WTC11 (cell line): ENCODE measurements around the gene IFNE. TPM values are rescaled to one million over a fixed set of nuclear protein-coding genes. Genes with fewer than 3 reads are reported as not detected.

Experiments
- ATAC-seq: fragments of 200-7000 bp; cut with Tn5 transposase; 2 replicates; pipeline ENCODE4 v1.10.0; 2021; ENCODE audit warnings: mild to moderate bottlenecking, moderate library complexity
- CTCF ChIA-PET: fragments of 300-600 bp; sonication (Branson Sonifier 250); formaldehyde crosslinking; loops from one replicate; lab custom pipeline; 2021; ENCODE audit warnings: antibody characterized with exemption; lab: Charles Lee
- POLR2A ChIA-PET: fragments of 350-600 bp; sonication (Branson Sonifier 250); formaldehyde crosslinking; loops from one replicate; lab custom pipeline; 2021; ENCODE audit warnings: antibody characterized with exemption; lab: Charles Lee
- DNase-seq: peaks from one replicate; pipeline ENCODE4 v3.0.0; 2021; ENCODE audit warnings: low spot score
- H3K27ac Mint-ChIP-seq: 2 replicates; pipeline ENCODE4 v1.8.0; 2021; ENCODE audit warnings: mixed read lengths
- H3K27me3 Mint-ChIP-seq: 2 replicates; pipeline ENCODE4 v1.8.0; 2021; ENCODE audit warnings: low read depth, mild to moderate bottlenecking, moderate library complexity, mixed read lengths
- H3K36me3 Mint-ChIP-seq: 2 replicates; pipeline ENCODE4 v1.8.0; 2021; ENCODE audit warnings: mixed read lengths
- H3K4me1 Mint-ChIP-seq: 2 replicates; pipeline ENCODE4 v1.8.0; 2022; ENCODE audit warnings: mixed read lengths
- H3K4me3 Mint-ChIP-seq: 2 replicates; pipeline ENCODE4 v1.8.0; 2021; ENCODE audit warnings: mild to moderate bottlenecking, moderate library complexity, mixed read lengths
- H3K9me3 Mint-ChIP-seq: 2 replicates; pipeline ENCODE4 v1.8.0; 2021; ENCODE audit warnings: mixed read lengths
- CREB1 ChIP-seq: sonication (generic); formaldehyde crosslinking; IDR thresholded peaks from 2 replicates; pipeline ENCODE4 v1.8.0; 2023; ENCODE audit warnings: mild to moderate bottlenecking, missing genetic modification reagents
- ESRRA ChIP-seq: sonication (generic); formaldehyde crosslinking; IDR thresholded peaks from 2 replicates; pipeline ENCODE4 v1.8.1; 2022; ENCODE audit warnings: mild to moderate bottlenecking, missing genetic modification reagents, borderline replicate concordance
- GRHL2 ChIP-seq: fragments of 250-450 bp; sonication (Bioruptor Pico); IDR thresholded peaks from 2 replicates; pipeline ENCODE4 v1.8.0; 2022; ENCODE audit warnings: mild to moderate bottlenecking, moderate library complexity; ENCODE audit not compliant: insufficient replicate concordance, severe bottlenecking
- MYBL2 ChIP-seq: sonication (generic); formaldehyde crosslinking; IDR thresholded peaks from 2 replicates; pipeline ENCODE4 v1.8.1; 2023; ENCODE audit warnings: mild to moderate bottlenecking, moderate library complexity, missing genetic modification reagents
- NFE2L1 ChIP-seq: sonication (generic); formaldehyde crosslinking; IDR thresholded peaks from 2 replicates; pipeline ENCODE4 v1.8.1; 2023; ENCODE audit warnings: missing genetic modification reagents
- NR1H2 ChIP-seq: sonication (generic); formaldehyde crosslinking; IDR thresholded peaks from 2 replicates; pipeline ENCODE4 v1.9.0; 2021; ENCODE audit warnings: mild to moderate bottlenecking, moderate library complexity, missing genetic modification reagents
- TCF7 ChIP-seq: sonication (generic); formaldehyde crosslinking; IDR thresholded peaks from 2 replicates; pipeline ENCODE4 v1.8.0; 2022; ENCODE audit warnings: mild to moderate bottlenecking, low read depth, missing genetic modification reagents, moderate library complexity
- TP53 ChIP-seq: sonication (generic); formaldehyde crosslinking; IDR thresholded peaks from 2 replicates; pipeline ENCODE4 v1.8.1; 2023; ENCODE audit warnings: mild to moderate bottlenecking, missing genetic modification reagents
- ZNF219 ChIP-seq: sonication (generic); formaldehyde crosslinking; IDR thresholded peaks from 2 replicates; pipeline ENCODE4 v1.8.0; 2023; ENCODE audit warnings: missing genetic modification reagents, mild to moderate bottlenecking, borderline replicate concordance
- ZNF263 ChIP-seq: sonication (generic); formaldehyde crosslinking; IDR thresholded peaks from 2 replicates; pipeline ENCODE4 v1.8.1; 2022; ENCODE audit warnings: low read depth, mild to moderate bottlenecking, moderate library complexity, missing genetic modification reagents
- ZNF317 ChIP-seq: sonication (generic); formaldehyde crosslinking; IDR thresholded peaks from 2 replicates; pipeline ENCODE4 v1.8.1; 2023; ENCODE audit warnings: low read depth, mild to moderate bottlenecking, moderate library complexity, missing genetic modification reagents, borderline replicate concordance
- total RNA-seq: library from RNA; stranded (reverse); gene quantifications from 3 replicates; pipeline ENCODE4 v1.2.3, GENCODE V29; 2021
- TF ChIP-seq, protein P1 (sequence below): sonication (generic); formaldehyde crosslinking; IDR thresholded peaks from 2 replicates; pipeline ENCODE4 v1.8.0; 2023; ENCODE audit warnings: mild to moderate bottlenecking, missing genetic modification reagents
- TF ChIP-seq, protein P2 (sequence below): fragments of 250-450 bp; sonication (Bioruptor Pico); IDR thresholded peaks from 2 replicates; pipeline ENCODE4 v1.9.0; 2021; ENCODE audit warnings: mild to moderate bottlenecking
- TF ChIP-seq, protein P3 (sequence below): fragments of 250-450 bp; sonication (Bioruptor Pico); IDR thresholded peaks from 2 replicates; pipeline ENCODE4 v1.9.0; 2021; ENCODE audit warnings: moderate library complexity, mild to moderate bottlenecking, inconsistent platforms, borderline replicate concordance
- TF ChIP-seq, protein P4 (sequence below): sonication (generic); formaldehyde crosslinking; IDR thresholded peaks from 2 replicates; pipeline ENCODE4 v1.8.1; 2023; ENCODE audit warnings: mild to moderate bottlenecking, missing genetic modification reagents
- TF ChIP-seq, protein P5 (sequence below): sonication (generic); formaldehyde crosslinking; IDR thresholded peaks from 2 replicates; pipeline ENCODE4 v1.8.1; 2023; ENCODE audit warnings: mild to moderate bottlenecking, missing genetic modification reagents, moderate library complexity
- TF ChIP-seq, protein P6 (sequence below): sonication (generic); formaldehyde crosslinking; IDR thresholded peaks from 2 replicates; pipeline ENCODE4 v1.8.1; 2022; ENCODE audit warnings: low read depth, mild to moderate bottlenecking, moderate library complexity, missing genetic modification reagents, borderline replicate concordance
- TF ChIP-seq, protein P7 (sequence below): fragments of 250-450 bp; sonication (Bioruptor Pico); IDR thresholded peaks from 2 replicates; pipeline ENCODE4 v1.9.0; 2021; ENCODE audit warnings: mild to moderate bottlenecking, borderline replicate concordance

Gene IFNE
- total RNA-seq, 1 experiment from 2014 or later: 0.11 TPM

DNA sequence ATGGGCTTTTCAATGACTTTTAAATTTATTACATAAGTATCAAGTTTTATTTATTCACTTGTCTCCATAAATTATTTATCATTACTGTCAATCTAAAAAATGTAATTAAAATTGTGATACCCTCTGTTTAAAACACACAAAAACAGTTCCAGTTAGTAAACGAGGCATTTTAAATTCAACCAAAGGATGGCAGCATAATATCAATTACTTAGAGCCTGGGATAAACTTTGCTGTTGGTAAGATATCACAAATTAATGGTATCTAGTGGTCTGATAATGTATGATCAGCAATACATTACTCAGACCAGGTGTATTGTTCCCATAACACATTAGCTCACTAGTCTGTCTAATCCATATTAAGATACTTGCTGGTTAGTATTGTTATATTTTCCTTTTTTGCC is 9.6 kb upstream of the IFNE start (continued):
- TF ChIP-seq, protein P1, sequence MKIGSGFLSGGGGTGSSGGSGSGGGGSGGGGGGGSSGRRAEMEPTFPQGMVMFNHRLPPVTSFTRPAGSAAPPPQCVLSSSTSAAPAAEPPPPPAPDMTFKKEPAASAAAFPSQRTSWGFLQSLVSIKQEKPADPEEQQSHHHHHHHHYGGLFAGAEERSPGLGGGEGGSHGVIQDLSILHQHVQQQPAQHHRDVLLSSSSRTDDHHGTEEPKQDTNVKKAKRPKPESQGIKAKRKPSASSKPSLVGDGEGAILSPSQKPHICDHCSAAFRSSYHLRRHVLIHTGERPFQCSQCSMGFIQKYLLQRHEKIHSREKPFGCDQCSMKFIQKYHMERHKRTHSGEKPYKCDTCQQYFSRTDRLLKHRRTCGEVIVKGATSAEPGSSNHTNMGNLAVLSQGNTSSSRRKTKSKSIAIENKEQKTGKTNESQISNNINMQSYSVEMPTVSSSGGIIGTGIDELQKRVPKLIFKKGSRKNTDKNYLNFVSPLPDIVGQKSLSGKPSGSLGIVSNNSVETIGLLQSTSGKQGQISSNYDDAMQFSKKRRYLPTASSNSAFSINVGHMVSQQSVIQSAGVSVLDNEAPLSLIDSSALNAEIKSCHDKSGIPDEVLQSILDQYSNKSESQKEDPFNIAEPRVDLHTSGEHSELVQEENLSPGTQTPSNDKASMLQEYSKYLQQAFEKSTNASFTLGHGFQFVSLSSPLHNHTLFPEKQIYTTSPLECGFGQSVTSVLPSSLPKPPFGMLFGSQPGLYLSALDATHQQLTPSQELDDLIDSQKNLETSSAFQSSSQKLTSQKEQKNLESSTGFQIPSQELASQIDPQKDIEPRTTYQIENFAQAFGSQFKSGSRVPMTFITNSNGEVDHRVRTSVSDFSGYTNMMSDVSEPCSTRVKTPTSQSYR (CRISPR knock-in tag): no peak
- TF ChIP-seq, protein P2, sequence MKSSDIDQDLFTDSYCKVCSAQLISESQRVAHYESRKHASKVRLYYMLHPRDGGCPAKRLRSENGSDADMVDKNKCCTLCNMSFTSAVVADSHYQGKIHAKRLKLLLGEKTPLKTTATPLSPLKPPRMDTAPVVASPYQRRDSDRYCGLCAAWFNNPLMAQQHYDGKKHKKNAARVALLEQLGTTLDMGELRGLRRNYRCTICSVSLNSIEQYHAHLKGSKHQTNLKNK (CRISPR knock-in tag): no peak
- TF ChIP-seq ESRRA (no peak), TCF7 (CRISPR knock-in tag) (no peak), ZNF317 (CRISPR knock-in tag) (no peak), TP53 (no peak)
- TF ChIP-seq, protein P3, sequence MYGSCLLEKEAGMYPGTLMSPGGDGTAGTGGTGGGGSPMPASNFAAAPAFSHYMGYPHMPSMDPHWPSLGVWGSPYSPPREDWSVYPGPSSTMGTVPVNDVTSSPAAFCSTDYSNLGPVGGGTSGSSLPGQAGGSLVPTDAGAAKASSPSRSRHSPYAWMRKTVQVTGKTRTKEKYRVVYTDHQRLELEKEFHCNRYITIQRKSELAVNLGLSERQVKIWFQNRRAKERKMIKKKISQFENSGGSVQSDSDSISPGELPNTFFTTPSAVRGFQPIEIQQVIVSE (CRISPR knock-in tag): no peak
- TF ChIP-seq, all 79 proteins: peak for 0

DNA sequence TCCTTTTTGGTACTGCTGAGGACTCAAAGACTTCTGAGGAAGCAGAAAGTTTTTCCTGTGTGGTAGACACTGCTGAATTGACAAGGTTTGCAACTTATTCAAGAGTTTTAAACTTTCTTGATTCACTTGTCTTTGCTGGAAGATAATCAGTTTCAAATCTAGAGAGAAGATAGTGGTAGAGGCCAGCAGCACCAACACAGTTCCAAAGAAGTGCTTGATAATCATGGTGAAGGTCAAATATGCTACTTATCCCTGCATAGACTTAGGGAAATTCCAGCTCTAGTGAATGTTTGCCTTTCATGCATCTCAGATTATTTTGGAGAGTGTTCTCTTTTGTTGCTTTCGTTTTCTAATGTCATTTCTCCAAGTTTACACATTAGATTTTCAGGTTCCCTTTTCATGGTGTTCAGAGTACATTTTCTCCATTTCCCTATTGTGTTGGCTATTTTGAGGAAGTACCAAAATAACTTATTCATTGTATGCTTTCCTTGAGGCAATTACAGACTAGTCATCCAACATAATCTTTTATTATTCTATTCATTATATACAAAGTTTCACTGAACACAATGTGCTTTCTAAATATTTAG is 550 bp downstream of the IFNE start:
- no peaks in the 10 kb centered on the region for H3K9me3 Mint-ChIP-seq
- H3K27me3 Mint-ChIP-seq: no peaks in the 10 kb centered on the region
- no peak overlapping the region for H3K27ac Mint-ChIP-seq
- ChIA-PET CTCF (interaction anchor here (1.7 kb wide), 1 partner anchor 16 kb away, joined by 4 read pairs; no protein-coding TSS in a partner anchor), POLR2A (no interaction called here)
- H3K4me1 Mint-ChIP-seq: peaks cover 4% of the 10 kb centered on the region
- H3K36me3 Mint-ChIP-seq: no peaks in the 10 kb centered on the region
- no peak overlapping the region for H3K4me3 Mint-ChIP-seq
- no peak for TF ChIP-seq CREB1
- no peak for ATAC-seq
- DNase-seq: no peak

DNA sequence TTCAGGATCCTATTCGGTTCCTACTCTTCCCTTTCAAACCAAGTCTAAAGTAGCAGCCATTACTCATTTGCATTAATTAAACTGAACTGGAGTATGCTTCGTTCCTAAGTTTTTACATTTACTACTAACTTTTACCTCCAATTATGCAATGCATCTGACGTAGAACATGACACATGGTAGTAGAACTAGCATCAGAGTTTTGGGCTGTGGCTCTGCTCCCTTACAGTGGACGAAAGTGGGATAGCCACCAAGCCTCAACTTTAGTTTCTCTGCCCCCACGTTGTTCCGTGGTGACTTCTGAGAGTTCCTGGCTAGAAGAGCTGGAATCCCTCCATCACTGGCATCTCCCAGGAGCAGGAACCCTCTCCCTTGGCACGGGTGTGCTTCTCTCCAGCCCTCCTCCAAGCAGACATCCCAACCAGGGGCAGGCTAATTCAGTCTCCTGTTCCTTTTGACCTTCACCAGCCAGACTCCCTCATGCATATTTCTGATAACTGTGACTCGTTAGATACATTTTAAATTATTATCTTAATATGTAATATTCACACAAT is 2.9 kb downstream of the IFNE start:
- Mint-ChIP-seq H3K9me3 (no peaks in the 10 kb centered on the region), H3K36me3 (no peaks in the 10 kb centered on the region), H3K27me3 (no peaks in the 10 kb centered on the region), H3K27ac (no peak overlapping the region), H3K4me3 (no peak overlapping the region), H3K4me1 (no peaks in the 10 kb centered on the region)
- ChIA-PET POLR2A (no interaction called here), CTCF (interaction anchor here (0.5 kb wide), 1 partner anchor 160 kb away, joined by 4 read pairs; no protein-coding TSS in a partner anchor)
- DNase-seq (no peak), ATAC-seq (no peak)
- TF ChIP-seq, protein P4, sequence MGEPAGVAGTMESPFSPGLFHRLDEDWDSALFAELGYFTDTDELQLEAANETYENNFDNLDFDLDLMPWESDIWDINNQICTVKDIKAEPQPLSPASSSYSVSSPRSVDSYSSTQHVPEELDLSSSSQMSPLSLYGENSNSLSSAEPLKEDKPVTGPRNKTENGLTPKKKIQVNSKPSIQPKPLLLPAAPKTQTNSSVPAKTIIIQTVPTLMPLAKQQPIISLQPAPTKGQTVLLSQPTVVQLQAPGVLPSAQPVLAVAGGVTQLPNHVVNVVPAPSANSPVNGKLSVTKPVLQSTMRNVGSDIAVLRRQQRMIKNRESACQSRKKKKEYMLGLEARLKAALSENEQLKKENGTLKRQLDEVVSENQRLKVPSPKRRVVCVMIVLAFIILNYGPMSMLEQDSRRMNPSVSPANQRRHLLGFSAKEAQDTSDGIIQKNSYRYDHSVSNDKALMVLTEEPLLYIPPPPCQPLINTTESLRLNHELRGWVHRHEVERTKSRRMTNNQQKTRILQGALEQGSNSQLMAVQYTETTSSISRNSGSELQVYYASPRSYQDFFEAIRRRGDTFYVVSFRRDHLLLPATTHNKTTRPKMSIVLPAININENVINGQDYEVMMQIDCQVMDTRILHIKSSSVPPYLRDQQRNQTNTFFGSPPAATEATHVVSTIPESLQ (CRISPR knock-in tag): no peak
- TF ChIP-seq MYBL2 (CRISPR knock-in tag) (no peak), NFE2L1 (CRISPR knock-in tag) (no peak), NR1H2 (CRISPR knock-in tag) (no peak), ZNF263 (CRISPR knock-in tag) (no peak), GRHL2 (CRISPR knock-in tag) (no peak), ZNF219 (CRISPR knock-in tag) (no peak), ZNF317 (CRISPR knock-in tag) (no peak)
- TF ChIP-seq, protein P5, sequence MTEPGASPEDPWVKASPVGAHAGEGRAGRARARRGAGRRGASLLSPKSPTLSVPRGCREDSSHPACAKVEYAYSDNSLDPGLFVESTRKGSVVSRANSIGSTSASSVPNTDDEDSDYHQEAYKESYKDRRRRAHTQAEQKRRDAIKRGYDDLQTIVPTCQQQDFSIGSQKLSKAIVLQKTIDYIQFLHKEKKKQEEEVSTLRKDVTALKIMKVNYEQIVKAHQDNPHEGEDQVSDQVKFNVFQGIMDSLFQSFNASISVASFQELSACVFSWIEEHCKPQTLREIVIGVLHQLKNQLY (CRISPR knock-in tag): no peak
- TF ChIP-seq, protein P6, sequence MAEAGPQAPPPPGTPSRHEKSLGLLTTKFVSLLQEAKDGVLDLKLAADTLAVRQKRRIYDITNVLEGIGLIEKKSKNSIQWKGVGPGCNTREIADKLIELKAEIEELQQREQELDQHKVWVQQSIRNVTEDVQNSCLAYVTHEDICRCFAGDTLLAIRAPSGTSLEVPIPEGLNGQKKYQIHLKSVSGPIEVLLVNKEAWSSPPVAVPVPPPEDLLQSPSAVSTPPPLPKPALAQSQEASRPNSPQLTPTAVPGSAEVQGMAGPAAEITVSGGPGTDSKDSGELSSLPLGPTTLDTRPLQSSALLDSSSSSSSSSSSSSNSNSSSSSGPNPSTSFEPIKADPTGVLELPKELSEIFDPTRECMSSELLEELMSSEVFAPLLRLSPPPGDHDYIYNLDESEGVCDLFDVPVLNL (CRISPR knock-in tag): no peak
- TF ChIP-seq, protein P7, sequence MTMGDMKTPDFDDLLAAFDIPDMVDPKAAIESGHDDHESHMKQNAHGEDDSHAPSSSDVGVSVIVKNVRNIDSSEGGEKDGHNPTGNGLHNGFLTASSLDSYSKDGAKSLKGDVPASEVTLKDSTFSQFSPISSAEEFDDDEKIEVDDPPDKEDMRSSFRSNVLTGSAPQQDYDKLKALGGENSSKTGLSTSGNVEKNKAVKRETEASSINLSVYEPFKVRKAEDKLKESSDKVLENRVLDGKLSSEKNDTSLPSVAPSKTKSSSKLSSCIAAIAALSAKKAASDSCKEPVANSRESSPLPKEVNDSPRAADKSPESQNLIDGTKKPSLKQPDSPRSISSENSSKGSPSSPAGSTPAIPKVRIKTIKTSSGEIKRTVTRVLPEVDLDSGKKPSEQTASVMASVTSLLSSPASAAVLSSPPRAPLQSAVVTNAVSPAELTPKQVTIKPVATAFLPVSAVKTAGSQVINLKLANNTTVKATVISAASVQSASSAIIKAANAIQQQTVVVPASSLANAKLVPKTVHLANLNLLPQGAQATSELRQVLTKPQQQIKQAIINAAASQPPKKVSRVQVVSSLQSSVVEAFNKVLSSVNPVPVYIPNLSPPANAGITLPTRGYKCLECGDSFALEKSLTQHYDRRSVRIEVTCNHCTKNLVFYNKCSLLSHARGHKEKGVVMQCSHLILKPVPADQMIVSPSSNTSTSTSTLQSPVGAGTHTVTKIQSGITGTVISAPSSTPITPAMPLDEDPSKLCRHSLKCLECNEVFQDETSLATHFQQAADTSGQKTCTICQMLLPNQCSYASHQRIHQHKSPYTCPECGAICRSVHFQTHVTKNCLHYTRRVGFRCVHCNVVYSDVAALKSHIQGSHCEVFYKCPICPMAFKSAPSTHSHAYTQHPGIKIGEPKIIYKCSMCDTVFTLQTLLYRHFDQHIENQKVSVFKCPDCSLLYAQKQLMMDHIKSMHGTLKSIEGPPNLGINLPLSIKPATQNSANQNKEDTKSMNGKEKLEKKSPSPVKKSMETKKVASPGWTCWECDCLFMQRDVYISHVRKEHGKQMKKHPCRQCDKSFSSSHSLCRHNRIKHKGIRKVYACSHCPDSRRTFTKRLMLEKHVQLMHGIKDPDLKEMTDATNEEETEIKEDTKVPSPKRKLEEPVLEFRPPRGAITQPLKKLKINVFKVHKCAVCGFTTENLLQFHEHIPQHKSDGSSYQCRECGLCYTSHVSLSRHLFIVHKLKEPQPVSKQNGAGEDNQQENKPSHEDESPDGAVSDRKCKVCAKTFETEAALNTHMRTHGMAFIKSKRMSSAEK (CRISPR knock-in tag): no peak
